ENCODE data around the gene FGF14. TPM values are rescaled to one million over a fixed set of nuclear protein-coding genes. Genes with fewer than 3 reads are reported as not detected.
A peak's percentile ranks its signal among the peaks of the same experiment; 100 is the strongest.

Gene FGF14
- total RNA-seq, 1 donor from 2014 or later = 2.0 TPM

DNA sequence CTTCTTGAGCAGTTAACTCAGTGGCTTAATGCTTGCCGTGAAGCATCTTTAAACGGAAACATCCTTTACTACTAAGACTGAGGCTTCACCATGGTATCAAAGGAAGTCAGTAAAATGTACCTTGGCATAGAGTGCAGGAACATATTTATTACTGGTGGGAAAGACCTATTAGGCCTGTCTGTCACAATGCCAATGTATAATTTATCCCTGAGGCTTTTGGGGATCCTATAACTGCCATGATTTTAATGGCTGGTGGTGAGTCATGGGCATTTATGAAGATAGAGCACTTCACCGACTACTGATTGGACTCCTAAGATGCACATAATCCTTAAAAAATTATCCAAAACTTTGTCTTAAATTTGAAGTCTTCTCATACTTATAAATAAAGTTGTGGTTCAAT, 79.6 kb downstream of the FGF14 start:
- Histone ChIP-seq H3K27me3 (no peaks in the 10 kb centered on the region), H3K9me3 (no peaks in the 10 kb centered on the region), H3K27ac (no peak overlapping the region), H3K4me3 (no peak overlapping the region), H3K4me1 (peaks cover 4% of the 10 kb centered on the region), H3K36me3 (no peaks in the 10 kb centered on the region)
- DNase-seq (no peak), ATAC-seq (no peak)
- intact Hi-C loops (cut with DNase I) = no loop called here
- TF ChIP-seq, protein P1, sequence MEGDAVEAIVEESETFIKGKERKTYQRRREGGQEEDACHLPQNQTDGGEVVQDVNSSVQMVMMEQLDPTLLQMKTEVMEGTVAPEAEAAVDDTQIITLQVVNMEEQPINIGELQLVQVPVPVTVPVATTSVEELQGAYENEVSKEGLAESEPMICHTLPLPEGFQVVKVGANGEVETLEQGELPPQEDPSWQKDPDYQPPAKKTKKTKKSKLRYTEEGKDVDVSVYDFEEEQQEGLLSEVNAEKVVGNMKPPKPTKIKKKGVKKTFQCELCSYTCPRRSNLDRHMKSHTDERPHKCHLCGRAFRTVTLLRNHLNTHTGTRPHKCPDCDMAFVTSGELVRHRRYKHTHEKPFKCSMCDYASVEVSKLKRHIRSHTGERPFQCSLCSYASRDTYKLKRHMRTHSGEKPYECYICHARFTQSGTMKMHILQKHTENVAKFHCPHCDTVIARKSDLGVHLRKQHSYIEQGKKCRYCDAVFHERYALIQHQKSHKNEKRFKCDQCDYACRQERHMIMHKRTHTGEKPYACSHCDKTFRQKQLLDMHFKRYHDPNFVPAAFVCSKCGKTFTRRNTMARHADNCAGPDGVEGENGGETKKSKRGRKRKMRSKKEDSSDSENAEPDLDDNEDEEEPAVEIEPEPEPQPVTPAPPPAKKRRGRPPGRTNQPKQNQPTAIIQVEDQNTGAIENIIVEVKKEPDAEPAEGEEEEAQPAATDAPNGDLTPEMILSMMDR (IDR thresholded peaks at IDR 0.05) = no peak

DNA sequence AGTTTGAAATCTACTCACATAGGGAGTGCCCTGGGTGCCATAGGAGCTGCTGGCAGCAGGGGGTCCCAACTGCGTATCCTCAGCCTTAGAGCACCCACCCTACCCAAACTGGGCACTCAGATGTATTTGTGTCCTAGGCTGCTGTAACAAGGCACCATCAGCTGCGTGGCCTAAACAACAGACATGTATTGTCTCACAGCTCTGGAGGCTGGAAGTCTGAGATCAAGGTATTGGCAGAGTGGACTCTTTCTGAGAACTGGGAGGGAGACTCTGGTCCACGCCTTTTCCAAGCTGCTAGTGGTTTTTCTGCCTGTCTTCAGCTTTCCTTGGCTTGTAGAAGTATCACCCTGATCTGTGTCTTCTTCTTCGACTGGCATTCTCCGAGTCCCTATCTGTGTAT, 83.6 kb downstream of the FGF14 start:
- H3K4me1 ChIP-seq = peaks cover 4% of the 10 kb centered on the region
- no peaks in the 10 kb centered on the region for H3K27me3 ChIP-seq
- peak overlapping the region; percentile 61 for H3K27ac ChIP-seq
- TF ChIP-seq, protein P1 (IDR thresholded peaks at IDR 0.05) = no peak
- intact Hi-C loops (cut with DNase I) = no loop called here
- no peaks in the 10 kb centered on the region for H3K9me3 ChIP-seq
- no peak overlapping the region for H3K4me3 ChIP-seq
- DNase-seq (no peak), ATAC-seq (no peak)
- H3K36me3 ChIP-seq = no peaks in the 10 kb centered on the region

DNA sequence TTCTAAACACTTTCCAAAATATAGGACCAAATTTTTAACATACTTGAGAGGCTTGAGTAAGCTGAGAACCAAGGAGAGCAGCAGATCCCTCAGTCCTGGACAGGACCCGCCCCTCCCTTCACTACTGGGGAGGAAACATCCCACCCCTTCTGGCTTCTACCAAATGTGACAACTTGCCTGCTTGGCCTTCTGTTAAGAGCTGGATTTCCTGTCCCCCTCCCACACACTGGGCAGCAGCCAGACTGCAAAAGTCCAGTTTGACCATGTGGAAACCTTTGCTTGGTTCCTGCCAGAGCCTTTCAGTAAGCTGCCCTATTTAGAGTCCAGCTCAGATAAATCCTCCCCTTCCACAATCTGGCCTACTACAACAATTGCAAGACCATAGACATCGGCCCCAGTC, 84.3 kb downstream of the FGF14 start:
- intact Hi-C loops (cut with DNase I) = no loop called here
- Histone ChIP-seq H3K27me3 (no peaks in the 10 kb centered on the region), H3K4me1 (peaks cover 4% of the 10 kb centered on the region), H3K9me3 (no peaks in the 10 kb centered on the region), H3K27ac (no peak overlapping the region), H3K4me3 (no peak overlapping the region), H3K36me3 (no peaks in the 10 kb centered on the region)
- TF ChIP-seq, protein P1 (IDR thresholded peaks at IDR 0.05) = no peak
- DNase-seq (peak; percentile 67), ATAC-seq (peak; percentile 82)

DNA sequence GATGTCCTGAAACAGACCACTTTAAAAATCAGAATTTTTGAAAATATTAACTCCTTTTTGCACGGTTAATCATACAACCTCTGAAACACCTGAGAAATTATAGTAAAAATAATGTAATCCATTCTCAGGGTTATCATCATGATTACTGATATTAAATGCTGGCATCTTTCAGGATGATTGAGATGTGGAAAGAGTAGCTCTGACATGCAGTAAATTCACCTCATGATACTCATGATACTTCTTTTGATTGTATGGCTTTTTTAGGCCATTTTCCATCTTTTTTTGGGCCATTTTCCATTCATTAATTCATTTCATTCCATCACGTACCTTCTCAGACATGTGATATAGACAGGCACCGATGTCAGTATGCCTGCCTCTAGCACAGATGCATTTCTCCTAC, 85.1 kb downstream of the FGF14 start:
- intact Hi-C loops (cut with DNase I) = no loop called here
- ATAC-seq = no peak

DNA sequence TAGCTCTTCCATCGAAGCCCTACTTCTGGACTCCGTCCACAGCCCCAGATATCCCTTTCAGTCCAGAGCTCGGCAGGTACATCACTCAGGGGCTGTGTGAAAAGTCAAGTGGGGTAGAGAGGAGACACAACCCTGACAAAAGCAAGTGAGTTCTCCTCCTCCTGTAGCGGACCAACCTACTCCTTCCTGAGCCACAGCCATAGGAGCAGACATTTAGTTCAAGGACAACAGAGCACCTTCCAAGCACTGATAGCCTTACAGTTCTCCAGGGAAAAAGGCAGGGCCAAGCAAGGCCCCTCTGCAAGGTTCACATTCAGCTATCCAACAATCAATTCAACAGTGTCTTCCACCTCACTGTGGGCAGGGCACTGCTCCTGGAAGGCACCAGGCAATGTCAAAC, 89.0 kb downstream of the FGF14 start:
- ATAC-seq (no peak), DNase-seq (no peak)

More for the DNA sequence above, 85.1 kb downstream of the FGF14 start:
- no peaks in the 10 kb centered on the region for H3K9me3 ChIP-seq
- no peaks in the 10 kb centered on the region for H3K27me3 ChIP-seq
- TF ChIP-seq, protein P1 (IDR thresholded peaks at IDR 0.05) = no peak
- H3K4me3 ChIP-seq = no peak overlapping the region
- H3K36me3 ChIP-seq = no peaks in the 10 kb centered on the region
- no peak for DNase-seq
- H3K4me1 ChIP-seq = peaks cover 4% of the 10 kb centered on the region
- no peak overlapping the region for H3K27ac ChIP-seq

More for the DNA sequence above, 89.0 kb downstream of the FGF14 start:
- intact Hi-C loops (cut with DNase I) = no loop called here
- H3K36me3 ChIP-seq = no peaks in the 10 kb centered on the region
- H3K9me3 ChIP-seq = no peaks in the 10 kb centered on the region
- TF ChIP-seq, protein P1 (IDR thresholded peaks at IDR 0.05) = no peak
- H3K4me3 ChIP-seq = no peak overlapping the region
- H3K27me3 ChIP-seq = no peaks in the 10 kb centered on the region
- H3K27ac ChIP-seq = peak overlapping the region; percentile 28
- H3K4me1 ChIP-seq = peaks cover 4% of the 10 kb centered on the region
